ENCODE measurements around the gene USP54.

Gene USP54

DNA sequence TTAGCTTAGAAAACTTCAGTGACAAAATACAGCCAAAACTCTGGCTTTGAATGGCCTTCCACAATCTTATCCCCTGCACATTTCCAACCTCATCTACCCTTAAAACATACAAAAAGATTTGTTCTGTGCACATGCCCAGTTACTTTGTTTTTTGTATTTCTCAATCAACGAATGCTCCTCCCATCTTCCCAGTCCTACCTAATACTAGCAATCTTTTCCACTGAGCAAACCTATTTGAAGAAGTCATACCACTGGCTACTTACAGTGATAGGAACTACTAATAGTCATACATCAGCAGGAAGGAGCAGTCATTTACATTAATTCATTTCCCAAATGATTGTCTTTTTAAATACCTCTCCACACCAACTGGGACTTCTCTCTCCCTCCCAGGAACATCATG lies 2.5 kb downstream of the USP54 start:
- POLR2A ChIA-PET = no interaction called here
- Histone ChIP-seq H3K4me3 (ENCODE audit: low read depth, low read length) (no peak overlapping the region), H3K4me1 (ENCODE audit: control insufficient read depth, insufficient read depth, low read length) (peaks cover 18% of the 10 kb centered on the region), H3K36me3 (ENCODE audit: control insufficient read depth in 2 of 2, insufficient read depth in 1 of 2, low read length in 2 of 2) (no peaks in the 10 kb centered on the region), H3K27ac (ENCODE audit: extremely low read depth, low read depth, low read length) (no peak overlapping the region), H3K9me3 (ENCODE audit: control insufficient read depth, insufficient read depth, low read depth, low read length) (no peaks in the 10 kb centered on the region)
- TF ChIP-seq SCRT2 (tag by site-specific recombination; IDR thresholded peaks at IDR 0.05) (no peak), YY1 (tag by site-specific recombination; IDR thresholded peaks at IDR 0.05) (no peak), ZNF350 (tag by site-specific recombination; IDR thresholded peaks at IDR 0.05) (no peak), ZNF157 (tag by site-specific recombination; IDR thresholded peaks at IDR 0.05) (no peak), SP2 (tag by site-specific recombination; IDR thresholded peaks at IDR 0.05) (no peak), ZNF654 (tag by site-specific recombination; IDR thresholded peaks at IDR 0.05; ENCODE audit: low read depth) (no peak), ZNF112 (tag by site-specific recombination; IDR thresholded peaks at IDR 0.05) (no peak), ZNF623 (tag by site-specific recombination; IDR thresholded peaks at IDR 0.05) (no peak), ZBTB7A (tag by site-specific recombination; IDR thresholded peaks at IDR 0.05; ENCODE audit: low read depth) (no peak), SP3 (tag by site-specific recombination; IDR thresholded peaks at IDR 0.05) (no peak), BCL11A (tag by site-specific recombination; IDR thresholded peaks at IDR 0.05; ENCODE audit: low read depth) (no peak), KLF8 (tag by site-specific recombination; IDR thresholded peaks at IDR 0.05) (no peak), ZNF354C (tag by site-specific recombination; IDR thresholded peaks at IDR 0.05; ENCODE audit: borderline replicate concordance, low read depth) (no peak)
- TF ChIP-seq, protein P1, sequence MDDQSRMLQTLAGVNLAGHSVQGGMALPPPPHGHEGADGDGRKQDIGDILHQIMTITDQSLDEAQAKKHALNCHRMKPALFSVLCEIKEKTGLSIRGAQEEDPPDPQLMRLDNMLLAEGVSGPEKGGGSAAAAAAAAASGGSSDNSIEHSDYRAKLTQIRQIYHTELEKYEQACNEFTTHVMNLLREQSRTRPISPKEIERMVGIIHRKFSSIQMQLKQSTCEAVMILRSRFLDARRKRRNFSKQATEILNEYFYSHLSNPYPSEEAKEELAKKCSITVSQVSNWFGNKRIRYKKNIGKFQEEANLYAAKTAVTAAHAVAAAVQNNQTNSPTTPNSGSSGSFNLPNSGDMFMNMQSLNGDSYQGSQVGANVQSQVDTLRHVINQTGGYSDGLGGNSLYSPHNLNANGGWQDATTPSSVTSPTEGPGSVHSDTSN (CRISPR knock-in tag; IDR thresholded peaks at IDR 0.05) = no peak
- CTCF ChIA-PET = no interaction called here

DNA sequence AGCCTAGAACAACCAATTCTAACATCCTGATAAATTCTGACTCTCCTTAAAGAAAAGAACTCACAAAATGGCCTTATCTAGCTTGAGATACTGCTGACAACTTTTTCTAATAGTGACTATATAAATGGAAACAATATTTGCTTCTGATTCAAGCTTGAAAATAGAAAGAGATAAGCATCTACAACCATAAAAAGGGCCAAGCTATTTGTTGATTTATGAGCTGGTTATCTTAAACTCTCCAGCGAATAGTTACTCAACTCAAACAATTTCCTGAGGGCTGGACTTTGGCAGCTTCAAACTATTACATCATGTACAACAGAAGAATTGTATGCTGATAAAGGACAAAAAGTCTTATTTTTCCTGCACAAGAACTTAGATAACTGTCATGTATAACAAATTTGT lies 4.6 kb downstream of the USP54 start:
- Histone ChIP-seq H3K9me3 (ENCODE audit: control insufficient read depth, insufficient read depth, low read depth, low read length) (no peaks in the 10 kb centered on the region), H3K36me3 (ENCODE audit: control insufficient read depth in 2 of 2, insufficient read depth in 1 of 2, low read length in 2 of 2) (no peaks in the 10 kb centered on the region), H3K4me3 (ENCODE audit: low read depth, low read length) (no peak overlapping the region), H3K27ac (ENCODE audit: extremely low read depth, low read depth, low read length) (peak overlapping the region; percentile 74), H3K4me1 (ENCODE audit: control insufficient read depth, insufficient read depth, low read length) (peaks cover 9% of the 10 kb centered on the region)
- POLR2A ChIA-PET = interaction anchor here (0.6 to 1.1 kb wide), 4 partner anchors 23 to 1357 kb away, joined by 3 to 4 read pairs (median 4); no protein-coding TSS in a partner anchor
- CTCF ChIA-PET = interaction anchor here (0.5 to 1.5 kb wide), 4 partner anchors 36 to 427 kb away, joined by 3 to 7 read pairs (median 3); no protein-coding TSS in a partner anchor
- TF ChIP-seq, protein P2, sequence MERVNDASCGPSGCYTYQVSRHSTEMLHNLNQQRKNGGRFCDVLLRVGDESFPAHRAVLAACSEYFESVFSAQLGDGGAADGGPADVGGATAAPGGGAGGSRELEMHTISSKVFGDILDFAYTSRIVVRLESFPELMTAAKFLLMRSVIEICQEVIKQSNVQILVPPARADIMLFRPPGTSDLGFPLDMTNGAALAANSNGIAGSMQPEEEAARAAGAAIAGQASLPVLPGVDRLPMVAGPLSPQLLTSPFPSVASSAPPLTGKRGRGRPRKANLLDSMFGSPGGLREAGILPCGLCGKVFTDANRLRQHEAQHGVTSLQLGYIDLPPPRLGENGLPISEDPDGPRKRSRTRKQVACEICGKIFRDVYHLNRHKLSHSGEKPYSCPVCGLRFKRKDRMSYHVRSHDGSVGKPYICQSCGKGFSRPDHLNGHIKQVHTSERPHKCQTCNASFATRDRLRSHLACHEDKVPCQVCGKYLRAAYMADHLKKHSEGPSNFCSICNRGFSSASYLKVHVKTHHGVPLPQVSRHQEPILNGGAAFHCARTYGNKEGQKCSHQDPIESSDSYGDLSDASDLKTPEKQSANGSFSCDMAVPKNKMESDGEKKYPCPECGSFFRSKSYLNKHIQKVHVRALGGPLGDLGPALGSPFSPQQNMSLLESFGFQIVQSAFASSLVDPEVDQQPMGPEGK (tag by site-specific recombination; IDR thresholded peaks at IDR 0.05) = peak; percentile 16; the same call in 1 of the 2 replicates
- TF ChIP-seq ZNF596 (tag by site-specific recombination; IDR thresholded peaks at IDR 0.05) (no peak), ZNF223 (tag by site-specific recombination; IDR thresholded peaks at IDR 0.05) (no peak), ZNF248 (tag by site-specific recombination; IDR thresholded peaks at IDR 0.05) (no peak), SP7 (tag by site-specific recombination; IDR thresholded peaks at IDR 0.05) (peak; percentile 62; the same call in 1 of the 2 replicates), ZNF423 (tag by site-specific recombination; IDR thresholded peaks at IDR 0.05) (no peak)
- TF ChIP-seq, protein P3, sequence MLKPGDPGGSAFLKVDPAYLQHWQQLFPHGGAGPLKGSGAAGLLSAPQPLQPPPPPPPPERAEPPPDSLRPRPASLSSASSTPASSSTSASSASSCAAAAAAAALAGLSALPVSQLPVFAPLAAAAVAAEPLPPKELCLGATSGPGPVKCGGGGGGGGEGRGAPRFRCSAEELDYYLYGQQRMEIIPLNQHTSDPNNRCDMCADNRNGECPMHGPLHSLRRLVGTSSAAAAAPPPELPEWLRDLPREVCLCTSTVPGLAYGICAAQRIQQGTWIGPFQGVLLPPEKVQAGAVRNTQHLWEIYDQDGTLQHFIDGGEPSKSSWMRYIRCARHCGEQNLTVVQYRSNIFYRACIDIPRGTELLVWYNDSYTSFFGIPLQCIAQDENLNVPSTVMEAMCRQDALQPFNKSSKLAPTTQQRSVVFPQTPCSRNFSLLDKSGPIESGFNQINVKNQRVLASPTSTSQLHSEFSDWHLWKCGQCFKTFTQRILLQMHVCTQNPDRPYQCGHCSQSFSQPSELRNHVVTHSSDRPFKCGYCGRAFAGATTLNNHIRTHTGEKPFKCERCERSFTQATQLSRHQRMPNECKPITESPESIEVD (tag by site-specific recombination; IDR thresholded peaks at IDR 0.05) = peak; percentile 99
- TF ChIP-seq, protein P4, sequence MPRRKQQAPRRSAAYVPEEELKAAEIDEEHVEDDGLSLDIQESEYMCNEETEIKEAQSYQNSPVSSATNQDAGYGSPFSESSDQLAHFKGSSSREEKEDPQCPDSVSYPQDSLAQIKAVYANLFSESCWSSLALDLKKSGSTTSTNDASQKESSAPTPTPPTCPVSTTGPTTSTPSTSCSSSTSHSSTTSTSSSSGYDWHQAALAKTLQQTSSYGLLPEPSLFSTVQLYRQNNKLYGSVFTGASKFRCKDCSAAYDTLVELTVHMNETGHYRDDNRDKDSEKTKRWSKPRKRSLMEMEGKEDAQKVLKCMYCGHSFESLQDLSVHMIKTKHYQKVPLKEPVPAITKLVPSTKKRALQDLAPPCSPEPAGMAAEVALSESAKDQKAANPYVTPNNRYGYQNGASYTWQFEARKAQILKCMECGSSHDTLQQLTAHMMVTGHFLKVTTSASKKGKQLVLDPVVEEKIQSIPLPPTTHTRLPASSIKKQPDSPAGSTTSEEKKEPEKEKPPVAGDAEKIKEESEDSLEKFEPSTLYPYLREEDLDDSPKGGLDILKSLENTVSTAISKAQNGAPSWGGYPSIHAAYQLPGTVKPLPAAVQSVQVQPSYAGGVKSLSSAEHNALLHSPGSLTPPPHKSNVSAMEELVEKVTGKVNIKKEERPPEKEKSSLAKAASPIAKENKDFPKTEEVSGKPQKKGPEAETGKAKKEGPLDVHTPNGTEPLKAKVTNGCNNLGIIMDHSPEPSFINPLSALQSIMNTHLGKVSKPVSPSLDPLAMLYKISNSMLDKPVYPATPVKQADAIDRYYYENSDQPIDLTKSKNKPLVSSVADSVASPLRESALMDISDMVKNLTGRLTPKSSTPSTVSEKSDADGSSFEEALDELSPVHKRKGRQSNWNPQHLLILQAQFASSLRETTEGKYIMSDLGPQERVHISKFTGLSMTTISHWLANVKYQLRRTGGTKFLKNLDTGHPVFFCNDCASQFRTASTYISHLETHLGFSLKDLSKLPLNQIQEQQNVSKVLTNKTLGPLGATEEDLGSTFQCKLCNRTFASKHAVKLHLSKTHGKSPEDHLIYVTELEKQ (tag by site-specific recombination; IDR thresholded peaks at IDR 0.05; ENCODE audit: borderline replicate concordance) = peak; percentile 75; the same call in 1 of the 2 replicates
- TF ChIP-seq, protein P5, sequence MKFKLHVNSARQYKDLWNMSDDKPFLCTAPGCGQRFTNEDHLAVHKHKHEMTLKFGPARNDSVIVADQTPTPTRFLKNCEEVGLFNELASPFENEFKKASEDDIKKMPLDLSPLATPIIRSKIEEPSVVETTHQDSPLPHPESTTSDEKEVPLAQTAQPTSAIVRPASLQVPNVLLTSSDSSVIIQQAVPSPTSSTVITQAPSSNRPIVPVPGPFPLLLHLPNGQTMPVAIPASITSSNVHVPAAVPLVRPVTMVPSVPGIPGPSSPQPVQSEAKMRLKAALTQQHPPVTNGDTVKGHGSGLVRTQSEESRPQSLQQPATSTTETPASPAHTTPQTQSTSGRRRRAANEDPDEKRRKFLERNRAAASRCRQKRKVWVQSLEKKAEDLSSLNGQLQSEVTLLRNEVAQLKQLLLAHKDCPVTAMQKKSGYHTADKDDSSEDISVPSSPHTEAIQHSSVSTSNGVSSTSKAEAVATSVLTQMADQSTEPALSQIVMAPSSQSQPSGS (tag by site-specific recombination; IDR thresholded peaks at IDR 0.05; ENCODE audit: low read depth) = peak; percentile 79

Data from HEK293 (cell line).